Choroid plexus epithelial cell (primary cell): ENCODE data around the gene PDGFD.

ENCODE experiments used
- DNase-seq: peaks from one replicate; pipeline ENCODE4 v3.0.0-alpha.2; 2010; ENCODE audit warnings: low read depth
- H3K4me3 ChIP-seq: 2 replicates; pipeline ENCODE4 v1.5.1; 2011; ENCODE audit warnings: low read depth, mild to moderate bottlenecking, control low read depth, low read length, moderate library complexity
- TF ChIP-seq, protein P1 (sequence below): conservative IDR thresholded peaks from 2 replicates; pipeline ENCODE4 v1.5.1; 2011; ENCODE audit warnings: low read depth, mild to moderate bottlenecking, control low read depth, inconsistent platforms, low read length, moderate library complexity

The PDGFD gene

DNA sequence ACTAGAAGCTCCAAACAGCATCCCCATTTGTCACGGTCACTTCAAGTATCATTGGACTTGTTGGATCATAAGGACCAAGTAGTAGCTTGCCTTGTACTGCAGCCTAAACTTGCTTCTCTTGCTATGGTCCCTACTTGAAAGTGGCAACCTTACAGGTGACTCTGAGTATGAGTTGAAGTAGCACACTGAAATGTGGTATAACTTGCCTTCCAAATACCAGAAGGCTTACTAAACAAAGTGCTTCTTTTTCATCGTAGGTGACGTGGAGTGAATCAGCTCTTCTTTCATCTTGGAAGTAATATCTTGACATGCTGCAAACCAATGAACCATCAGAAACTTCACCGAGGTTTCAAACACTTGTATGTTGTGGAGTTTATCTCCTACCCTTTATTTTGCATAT is 296.5 kb downstream of the PDGFD start:
- TF ChIP-seq, protein P1, sequence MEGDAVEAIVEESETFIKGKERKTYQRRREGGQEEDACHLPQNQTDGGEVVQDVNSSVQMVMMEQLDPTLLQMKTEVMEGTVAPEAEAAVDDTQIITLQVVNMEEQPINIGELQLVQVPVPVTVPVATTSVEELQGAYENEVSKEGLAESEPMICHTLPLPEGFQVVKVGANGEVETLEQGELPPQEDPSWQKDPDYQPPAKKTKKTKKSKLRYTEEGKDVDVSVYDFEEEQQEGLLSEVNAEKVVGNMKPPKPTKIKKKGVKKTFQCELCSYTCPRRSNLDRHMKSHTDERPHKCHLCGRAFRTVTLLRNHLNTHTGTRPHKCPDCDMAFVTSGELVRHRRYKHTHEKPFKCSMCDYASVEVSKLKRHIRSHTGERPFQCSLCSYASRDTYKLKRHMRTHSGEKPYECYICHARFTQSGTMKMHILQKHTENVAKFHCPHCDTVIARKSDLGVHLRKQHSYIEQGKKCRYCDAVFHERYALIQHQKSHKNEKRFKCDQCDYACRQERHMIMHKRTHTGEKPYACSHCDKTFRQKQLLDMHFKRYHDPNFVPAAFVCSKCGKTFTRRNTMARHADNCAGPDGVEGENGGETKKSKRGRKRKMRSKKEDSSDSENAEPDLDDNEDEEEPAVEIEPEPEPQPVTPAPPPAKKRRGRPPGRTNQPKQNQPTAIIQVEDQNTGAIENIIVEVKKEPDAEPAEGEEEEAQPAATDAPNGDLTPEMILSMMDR, result no peak
- no peak for DNase-seq

GRCh38 chr11:103863497-103863896 is 300.4 kb downstream of the PDGFD start:
- peak; percentile 72 for DNase-seq
- TF ChIP-seq, protein P1, result no peak
- H3K4me3 ChIP-seq, result no peak overlapping the region

More for the DNA sequence above, 296.5 kb downstream of the PDGFD start:
- H3K4me3 ChIP-seq, result no peak overlapping the region

DNA sequence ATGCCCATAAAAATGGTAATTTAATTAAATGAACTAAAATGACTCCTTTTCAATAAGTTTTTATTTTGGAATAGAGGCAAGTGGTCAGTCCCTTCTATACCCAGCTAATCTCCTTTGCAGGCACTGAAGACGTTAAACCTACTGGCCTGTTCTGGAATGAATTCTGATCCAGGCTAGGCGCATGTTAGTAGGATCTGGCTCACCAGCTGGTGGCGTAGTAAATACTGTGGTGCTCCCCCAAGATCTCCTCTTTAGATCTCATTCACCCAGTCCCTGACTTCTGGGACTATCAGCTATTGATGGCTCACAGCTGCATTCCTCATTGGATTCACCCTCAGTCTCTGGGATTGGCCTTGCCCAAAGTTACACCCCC is 301.2 kb downstream of the PDGFD start:
- DNase-seq, result no peak
- no peak overlapping the region for H3K4me3 ChIP-seq
- TF ChIP-seq, protein P1, result no peak

GRCh38 chr11:103862094-103862801 is 301.7 kb downstream of the PDGFD start:
- H3K4me3 ChIP-seq, result no peak overlapping the region
- TF ChIP-seq, protein P1, result no peak

More at GRCh38 chr11:103862094-103862801, 301.7 kb downstream of the PDGFD start:
- no peak for DNase-seq
